Transverse colon (tissue), 4 donors: Measurements from ENCODE around the gene OCSTAMP. TPM values are rescaled to one million over a fixed set of nuclear protein-coding genes. Genes with fewer than 3 reads are reported as not detected.

Experiments
- DNase-seq: peaks from one replicate; pipeline ENCODE4 v3.0.0-alpha.2; 2019
- H3K27ac ChIP-seq, 4 donors: fragments of 200-600 bp; sonication (generic); 2 replicates each; pipeline ENCODE4 v1.5.1; 2016 to 2018; ENCODE audit warnings: inconsistent platforms in 4 of 4
- H3K27me3 ChIP-seq: fragments of 200-600 bp; sonication (generic); 2 replicates; pipeline ENCODE4 v1.5.1; 2017; ENCODE audit warnings: inconsistent platforms
- H3K36me3 ChIP-seq, 4 donors: fragments of 200-600 bp; sonication (generic); 2 replicates each; pipeline ENCODE4 v1.5.1; 2017 to 2019; ENCODE audit warnings: inconsistent platforms in 4 of 4
- H3K4me1 ChIP-seq, 4 donors: fragments of 200-600 bp; sonication (generic); 2 replicates each; pipeline ENCODE4 v1.5.1; 2017 to 2020; ENCODE audit warnings: inconsistent platforms in 4 of 4
- H3K4me3 ChIP-seq, 4 donors: fragments of 200-600 bp; sonication (generic); 1 replicate in 1 of 4; 2 replicates in 3 of 4; pipeline versions ENCODE4 v1.5.1 to v1.6.1; 2017 to 2019; ENCODE audit warnings: inconsistent platforms in 4 of 4
- H3K9me3 ChIP-seq, 2 donors: fragments of 200-600 bp; sonication (generic); 2 replicates each; pipeline ENCODE4 v1.5.1; 2017 to 2019; ENCODE audit warnings: inconsistent platforms in 2 of 2
- EP300 ChIP-seq: sonication (generic); formaldehyde crosslinking; IDR thresholded peaks from one replicate; pipeline ENCODE4 v1.6.1; 2017; ENCODE audit warnings: antibody characterized with exemption, low read depth
- POLR2A ChIP-seq: fragments of 450-650 bp; IDR thresholded peaks from one replicate; pipeline ENCODE4 v1.6.1; 2016; ENCODE audit warnings: antibody characterized with exemption, mild to moderate bottlenecking, moderate library complexity
- POLR2AphosphoS5 ChIP-seq, 3 donors: sonication (generic); formaldehyde crosslinking; IDR thresholded peaks; one replicate each; pipeline ENCODE4 v1.6.1; 2016; ENCODE audit warnings: antibody characterized with exemption in 3 of 3
- WGBS, 2 donors: methylation state at CpG; one replicate each; pipeline ENCODE4 v1.1.5; 2018; ENCODE audit warnings: low coverage in 1 of 2; 5-methylcytosine and 5-hydroxymethylcytosine counted together
- in situ Hi-C, 4 donors: fragments of 200-750 bp; cut with MboI; loops; one replicate each; pipeline versions ENCODE4 v1.15.0 to v1.15.1; 2017; ENCODE audit warnings: low sequenced_read_pairs in 3 of 4, low pct_ligation_motif_present in 1 of 4, low pct_unique_long_range_greater_than_20kb in 1 of 4
- intact Hi-C: fragments of 100-400 bp; cut with DNase I; formaldehyde crosslinking; loops from one replicate; pipeline ENCODE4 v1.15.1; 2023; ENCODE audit warnings: low total_unique reads
- total RNA-seq, 4 donors: library from RNA; depleted of rRNA; stranded (reverse); fragments of >200 nt; gene quantifications; one replicate each; pipeline ENCODE4 v1.1.0, GENCODE V29; 2016
- TF ChIP-seq, protein P1 (sequence below), 5 experiments: fragments of 200-600 bp in 3 of 5; fragments of 450-650 bp in 2 of 5; sonication (generic) in 3 of 5; IDR thresholded peaks; 1 replicate in 2 of 5; 2 replicates in 3 of 5; pipeline ENCODE4 v1.5.1; 2016 to 2017; ENCODE audit warnings: antibody characterized with exemption in 5 of 5, inconsistent platforms in 3 of 5, mild to moderate bottlenecking in 2 of 5, moderate library complexity in 1 of 5

The OCSTAMP gene
- total RNA-seq, 4 donors from 2014 or later = not detected

DNA sequence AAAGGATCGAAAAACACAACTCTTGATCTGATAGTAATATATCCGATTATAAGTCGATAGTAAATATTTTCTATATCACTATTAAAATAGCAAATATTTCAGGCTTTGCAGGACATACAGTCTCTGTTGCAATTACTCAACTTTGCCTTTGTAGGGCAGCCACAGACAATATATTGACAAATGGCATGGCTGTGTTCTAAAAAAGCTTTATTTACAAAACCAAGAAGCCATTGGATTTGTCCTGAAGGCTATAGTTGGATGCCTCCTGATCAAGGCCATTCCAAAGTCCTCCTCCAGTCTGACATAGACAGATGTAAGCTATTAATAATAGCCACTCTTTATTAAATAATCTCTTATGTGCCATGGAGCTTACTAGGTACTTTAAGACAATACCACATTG lies 5.9 kb downstream of the OCSTAMP start:
- in situ Hi-C loops = no loop called here
- no peak for DNase-seq
- no peaks in the 10 kb centered on the region for H3K36me3 ChIP-seq
- H3K27ac ChIP-seq = no peak overlapping the region
- H3K9me3 ChIP-seq = no peaks in the 10 kb centered on the region
- peaks cover 3% of the 10 kb centered on the region for H3K27me3 ChIP-seq
- TF ChIP-seq POLR2AphosphoS5 (IDR thresholded peaks at IDR 0.05) (no peak), EP300 (no peak), POLR2A (no peak)
- TF ChIP-seq, protein P1, sequence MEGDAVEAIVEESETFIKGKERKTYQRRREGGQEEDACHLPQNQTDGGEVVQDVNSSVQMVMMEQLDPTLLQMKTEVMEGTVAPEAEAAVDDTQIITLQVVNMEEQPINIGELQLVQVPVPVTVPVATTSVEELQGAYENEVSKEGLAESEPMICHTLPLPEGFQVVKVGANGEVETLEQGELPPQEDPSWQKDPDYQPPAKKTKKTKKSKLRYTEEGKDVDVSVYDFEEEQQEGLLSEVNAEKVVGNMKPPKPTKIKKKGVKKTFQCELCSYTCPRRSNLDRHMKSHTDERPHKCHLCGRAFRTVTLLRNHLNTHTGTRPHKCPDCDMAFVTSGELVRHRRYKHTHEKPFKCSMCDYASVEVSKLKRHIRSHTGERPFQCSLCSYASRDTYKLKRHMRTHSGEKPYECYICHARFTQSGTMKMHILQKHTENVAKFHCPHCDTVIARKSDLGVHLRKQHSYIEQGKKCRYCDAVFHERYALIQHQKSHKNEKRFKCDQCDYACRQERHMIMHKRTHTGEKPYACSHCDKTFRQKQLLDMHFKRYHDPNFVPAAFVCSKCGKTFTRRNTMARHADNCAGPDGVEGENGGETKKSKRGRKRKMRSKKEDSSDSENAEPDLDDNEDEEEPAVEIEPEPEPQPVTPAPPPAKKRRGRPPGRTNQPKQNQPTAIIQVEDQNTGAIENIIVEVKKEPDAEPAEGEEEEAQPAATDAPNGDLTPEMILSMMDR (IDR thresholded peaks at IDR 0.05) = no peak
- intact Hi-C loops = no loop called here
- H3K4me1 ChIP-seq = peaks cover 0 to 3% (median 0%) of the 10 kb centered on the region in 4 donors
- H3K4me3 ChIP-seq = no peak overlapping the region
- WGBS, 2 donors = 91 to 94% methylated on average over 3 of the region's 3 CpGs

GRCh38 chr20:46543959-46544358 lies 6.5 kb downstream of the OCSTAMP start:
- 0 to 30% methylated on average over 1 of the region's 1 CpG for WGBS, 2 donors
- Histone ChIP-seq H3K4me1 (peaks cover 0 to 3% (median 0%) of the 10 kb centered on the region in 4 donors), H3K9me3 (no peaks in the 10 kb centered on the region), H3K27me3 (peaks cover 6% of the 10 kb centered on the region), H3K4me3 (no peak overlapping the region), H3K36me3 (no peaks in the 10 kb centered on the region), H3K27ac (no peak overlapping the region)
- DNase-seq = no peak
- intact Hi-C loops (no loop called here), in situ Hi-C loops (no loop called here)
- TF ChIP-seq, protein P1 (IDR thresholded peaks at IDR 0.05) = no peak
- no peak for TF ChIP-seq EP300
- TF ChIP-seq POLR2A = no peak
- no peak for TF ChIP-seq POLR2AphosphoS5 (IDR thresholded peaks at IDR 0.05)

GRCh38 chr20:46543033-46543432 lies 7.4 kb downstream of the OCSTAMP start:
- peaks cover 0 to 3% (median 0%) of the 10 kb centered on the region in 4 donors for H3K4me1 ChIP-seq
- H3K27me3 ChIP-seq = peaks cover 13% of the 10 kb centered on the region
- DNase-seq = no peak
- H3K9me3 ChIP-seq = no peaks in the 10 kb centered on the region
- no peaks in the 10 kb centered on the region for H3K36me3 ChIP-seq
- intact Hi-C loops = no loop called here
- H3K4me3 ChIP-seq = no peak overlapping the region
- TF ChIP-seq EP300 (no peak), POLR2AphosphoS5 (IDR thresholded peaks at IDR 0.05) (no peak), POLR2A (no peak)
- TF ChIP-seq, protein P1 (IDR thresholded peaks at IDR 0.05) = no peak
- in situ Hi-C loops = no loop called here
- WGBS, 2 donors = 67 to 94% methylated on average over 3 to 4 of the region's 4 CpGs
- no peak overlapping the region for H3K27ac ChIP-seq

DNA sequence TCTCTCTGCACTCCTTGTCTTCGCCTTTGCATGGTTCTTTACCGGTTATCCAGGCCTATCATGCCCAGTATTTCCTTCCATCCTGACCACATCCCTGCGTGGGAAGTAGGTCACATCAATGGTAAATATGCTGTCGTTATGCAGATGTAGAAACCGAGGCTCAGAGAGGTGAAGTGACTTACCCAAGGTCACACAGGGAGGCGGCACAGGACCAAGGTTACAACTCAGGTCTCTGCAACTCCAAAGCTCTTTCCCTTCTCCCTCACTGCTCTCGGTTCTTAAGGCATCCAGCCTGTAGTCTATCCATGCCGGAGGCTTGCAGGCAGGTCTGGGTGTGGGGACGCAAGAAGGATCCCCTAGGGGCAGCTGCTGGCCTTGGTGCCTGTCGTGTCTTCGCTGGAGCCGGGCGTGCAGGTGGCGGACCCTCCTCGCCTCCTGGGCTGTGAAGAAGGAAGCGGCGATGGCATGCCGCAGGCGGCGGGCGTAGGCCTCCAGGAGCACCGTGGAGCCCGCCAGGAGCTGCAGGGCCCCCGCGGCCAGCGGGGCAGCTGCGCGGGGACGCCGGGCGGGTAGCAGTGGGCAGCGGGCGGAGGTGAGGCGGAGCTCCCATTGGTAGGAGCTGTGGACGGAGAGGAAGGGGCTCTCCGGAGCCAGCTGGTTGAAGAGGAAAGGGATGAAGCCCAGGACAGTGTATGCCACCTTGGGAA lies 9.1 kb downstream of the OCSTAMP start:
- WGBS, 2 donors = 79 to 80% methylated on average over 15 to 36 of the region's 36 CpGs
- Histone ChIP-seq H3K36me3 (no peaks in the 10 kb centered on the region), H3K4me3 (no peak overlapping the region), H3K4me1 (peaks cover 0 to 3% (median 0%) of the 10 kb centered on the region in 4 donors), H3K9me3 (no peaks in the 10 kb centered on the region), H3K27me3 (peaks cover 13% of the 10 kb centered on the region), H3K27ac (no peak overlapping the region)
- DNase-seq = no peak
- intact Hi-C loops = no loop called here
- in situ Hi-C loops = no loop called here
- TF ChIP-seq, protein P1 (IDR thresholded peaks at IDR 0.05) = no peak
- TF ChIP-seq EP300 = no peak
- TF ChIP-seq POLR2A = no peak
- TF ChIP-seq POLR2AphosphoS5 (IDR thresholded peaks at IDR 0.05) = no peak
